Tibial artery (tissue), 4 donors: ENCODE measurements around the gene CASZ1.

Experiments
- DNase-seq, 2 donors: peaks; one replicate each; pipeline ENCODE4 v3.0.0-alpha.2; 2019
- H3K27ac ChIP-seq, 2 donors: fragments of 200-600 bp; sonication (generic) in 1 of 2; 1 replicate in 1 of 2; 2 replicates in 1 of 2; pipeline ENCODE4 v1.5.1; 2018 to 2019; ENCODE audit warnings: mild to moderate bottlenecking in 1 of 2
- H3K27me3 ChIP-seq, 2 donors: fragments of 200-600 bp; sonication (generic) in 1 of 2; one replicate each; pipeline versions ENCODE4 v1.5.1 to v1.6.0; 2016 to 2019
- H3K36me3 ChIP-seq, 3 donors: fragments of 200-600 bp; sonication (generic) in 2 of 3; one replicate each; pipeline ENCODE4 v1.5.1; 2016 to 2019; ENCODE audit warnings: mild to moderate bottlenecking in 2 of 3
- H3K4me1 ChIP-seq, 4 donors: fragments of 200-600 bp; sonication (generic) in 2 of 4; 1 replicate in 3 of 4; 2 replicates in 1 of 4; pipeline ENCODE4 v1.5.1; 2016 to 2019
- H3K4me3 ChIP-seq, 2 donors: fragments of 200-600 bp; sonication (generic) in 1 of 2; 1 replicate in 1 of 2; 2 replicates in 1 of 2; pipeline ENCODE4 v1.5.1; 2018 to 2019; ENCODE audit warnings: mild to moderate bottlenecking in 2 of 2
- H3K9me3 ChIP-seq, 3 donors: fragments of 200-600 bp; sonication (generic) in 1 of 3; one replicate each; pipeline ENCODE4 v1.5.1; 2016 to 2019
- CTCF ChIP-seq, 2 experiments: fragments of 200-600 bp in 1 of 2; fragments of 450-650 bp in 1 of 2; IDR thresholded peaks; one replicate each; pipeline ENCODE4 v1.5.1; 2017 to 2019; ENCODE audit warnings: antibody characterized with exemption in 2 of 2, mild to moderate bottlenecking in 1 of 2, moderate library complexity in 1 of 2
- intact Hi-C: fragments of 100-400 bp; cut with DNase I; formaldehyde crosslinking; loops from one replicate; pipeline ENCODE4 v1.15.0; 2023; ENCODE audit warnings: low total_unique reads

The CASZ1 gene

GRCh38 chr1:10671090-10671489 lies 125.4 kb downstream of the CASZ1 start:
- no peaks in the 10 kb centered on the region for H3K9me3 ChIP-seq
- intact Hi-C loops = no loop called here
- H3K36me3 ChIP-seq = no peaks in the 10 kb centered on the region
- H3K4me1 ChIP-seq = peaks cover 0 to 76% (median 60%) of the 10 kb centered on the region in 4 donors
- no peak overlapping the region for H3K4me3 ChIP-seq
- TF ChIP-seq CTCF (IDR thresholded peaks at IDR 0.05) = no peak
- H3K27ac ChIP-seq = peak overlapping the region in 1 of 2 donors; percentile 49
- DNase-seq = no peak
- no peaks in the 10 kb centered on the region for H3K27me3 ChIP-seq

- intact Hi-C loops = no loop called here
- Histone ChIP-seq H3K4me1 (peaks cover 0 to 76% (median 60%) of the 10 kb centered on the region in 4 donors), H3K27me3 (no peaks in the 10 kb centered on the region), H3K4me3 (no peak overlapping the region), H3K9me3 (no peaks in the 10 kb centered on the region), H3K27ac (peak overlapping the region; percentile 88 to 94), H3K36me3 (peaks cover 0 to 2% (median under 1%) of the 10 kb centered on the region in 3 donors)
- TF ChIP-seq CTCF (IDR thresholded peaks at IDR 0.05) = no peak
- no peak for DNase-seq
Observed at GRCh38 chr1:10670190-10670589, 126.3 kb downstream of the CASZ1 start.

- no peaks in the 10 kb centered on the region for H3K9me3 ChIP-seq
- H3K4me3 ChIP-seq = no peak overlapping the region
- H3K4me1 ChIP-seq = peaks cover 0 to 76% (median 59%) of the 10 kb centered on the region in 4 donors
- H3K27me3 ChIP-seq = no peaks in the 10 kb centered on the region
- no peak for DNase-seq
- H3K36me3 ChIP-seq = peaks cover 0 to 8% (median 6%) of the 10 kb centered on the region in 3 donors
- TF ChIP-seq CTCF (IDR thresholded peaks at IDR 0.05) = no peak
- H3K27ac ChIP-seq = peak overlapping the region; percentile 88 to 94
- intact Hi-C loops = no loop called here
Observed at GRCh38 chr1:10669570-10669969, 126.9 kb downstream of the CASZ1 start.

GRCh38 chr1:10667861-10668761 lies 128.3 kb downstream of the CASZ1 start:
- Histone ChIP-seq H3K4me1 (peaks cover 0 to 87% (median 73%) of the 10 kb centered on the region in 4 donors), H3K4me3 (no peak overlapping the region), H3K9me3 (no peaks in the 10 kb centered on the region), H3K27ac (peak overlapping the region; percentile 88 to 94), H3K27me3 (no peaks in the 10 kb centered on the region), H3K36me3 (peaks cover 0 to 22% (median 6%) of the 10 kb centered on the region in 3 donors)
- DNase-seq = no peak
- intact Hi-C loops = no loop called here
- no peak for TF ChIP-seq CTCF (IDR thresholded peaks at IDR 0.05)

- intact Hi-C loops = no loop called here
- Histone ChIP-seq H3K27me3 (no peaks in the 10 kb centered on the region), H3K27ac (peak overlapping the region; percentile 88 to 94), H3K36me3 (peaks cover 0 to 22% (median 6%) of the 10 kb centered on the region in 3 donors), H3K9me3 (no peaks in the 10 kb centered on the region), H3K4me1 (peaks cover 0 to 81% (median 72%) of the 10 kb centered on the region in 4 donors), H3K4me3 (no peak overlapping the region)
- no peak for TF ChIP-seq CTCF (IDR thresholded peaks at IDR 0.05)
- peak; percentile 65 to 96 for DNase-seq
Observed at GRCh38 chr1:10665930-10666850, 130.3 kb downstream of the CASZ1 start.
